Measurements from ENCODE around the gene EVI5L.
"Not testable (repeated sequence)": the region's sequence is repeated elsewhere in the genome, so short reads cannot be mapped to it uniquely, and the experiment has no call there.

The EVI5L gene

GRCh38 chr19:7788178-7788932 lies 41.7 kb upstream of the EVI5L start:
- no peak overlapping the region for H3K4me3 ChIP-seq (ENCODE audit: low read length)
- no peak for TF ChIP-seq CTCF (conservative IDR thresholded peaks at IDR 0.05; ENCODE audit: low read depth, low read length)
- no peak for DNase-seq (ENCODE audit: low read depth)

DNA sequence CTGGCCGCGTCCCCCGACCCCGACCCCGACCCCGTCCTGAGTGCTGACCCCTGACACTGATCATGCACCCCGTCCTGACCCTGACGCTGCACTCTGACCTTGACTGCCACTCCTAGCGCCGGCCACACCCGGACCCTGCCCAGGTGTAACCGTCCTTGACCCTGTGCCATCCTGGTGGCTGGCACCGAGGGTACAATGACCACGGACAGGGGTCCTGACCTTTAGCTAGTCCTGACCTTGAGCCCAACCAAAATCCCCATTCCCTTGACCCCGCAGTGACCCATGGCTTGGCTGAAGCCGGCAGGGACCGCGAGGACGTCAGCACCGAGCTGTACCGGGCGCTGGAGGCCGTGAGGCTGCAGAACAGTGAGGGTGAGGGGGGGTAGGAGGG lies 41.1 kb upstream of the EVI5L start:
- no peak for DNase-seq (ENCODE audit: low read depth)
- H3K4me3 ChIP-seq (ENCODE audit: low read length) = no peak overlapping the region
- no peak for TF ChIP-seq CTCF (conservative IDR thresholded peaks at IDR 0.05; ENCODE audit: low read depth, low read length)

DNA sequence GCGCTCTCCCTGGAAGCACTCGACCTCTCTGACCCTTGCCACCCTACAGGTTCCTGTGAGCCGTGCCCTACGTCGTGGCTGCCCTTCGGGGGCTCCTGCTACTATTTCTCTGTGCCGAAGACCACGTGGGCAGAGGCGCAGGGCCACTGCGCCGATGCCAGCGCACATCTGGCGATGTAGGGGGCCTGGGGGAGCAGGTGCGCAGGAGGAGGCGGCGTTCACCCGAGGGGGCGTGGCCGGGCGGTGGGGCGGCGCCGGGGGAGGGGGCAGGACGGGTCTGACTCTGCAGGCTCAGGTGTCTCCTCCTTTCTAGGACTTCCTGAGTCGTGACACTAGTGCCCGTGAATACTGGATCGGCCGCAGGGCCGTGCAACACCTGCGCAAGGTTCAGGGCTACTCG lies 40.6 kb upstream of the EVI5L start:
- no peak for DNase-seq (ENCODE audit: low read depth)
- no peak for TF ChIP-seq CTCF (conservative IDR thresholded peaks at IDR 0.05; ENCODE audit: low read depth, low read length)
- no peak overlapping the region for H3K4me3 ChIP-seq (ENCODE audit: low read length)

DNA sequence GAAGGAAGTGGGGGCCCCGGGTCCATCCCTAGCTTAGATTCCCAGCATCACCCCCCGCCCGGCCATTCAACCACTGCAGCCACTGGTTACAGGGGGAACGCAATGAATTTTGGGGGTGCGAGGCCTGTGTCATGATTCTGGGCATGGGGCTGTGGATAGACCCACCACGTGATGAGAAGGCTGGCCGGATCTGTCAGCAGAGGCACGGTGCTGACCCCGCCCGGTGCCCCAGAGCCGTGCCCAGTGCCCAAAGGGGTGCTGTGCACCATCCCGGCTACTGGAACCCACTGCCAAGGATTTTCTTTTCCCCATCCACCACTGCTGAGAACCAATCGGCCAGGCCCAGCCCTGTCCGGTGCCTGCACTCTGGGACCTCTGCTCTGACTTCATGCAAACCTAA lies 39.6 kb upstream of the EVI5L start:
- no peak for TF ChIP-seq CTCF (conservative IDR thresholded peaks at IDR 0.05; ENCODE audit: low read depth, low read length)
- no peak overlapping the region for H3K4me3 ChIP-seq (ENCODE audit: low read length)
- DNase-seq (ENCODE audit: low read depth) = no peak

DNA sequence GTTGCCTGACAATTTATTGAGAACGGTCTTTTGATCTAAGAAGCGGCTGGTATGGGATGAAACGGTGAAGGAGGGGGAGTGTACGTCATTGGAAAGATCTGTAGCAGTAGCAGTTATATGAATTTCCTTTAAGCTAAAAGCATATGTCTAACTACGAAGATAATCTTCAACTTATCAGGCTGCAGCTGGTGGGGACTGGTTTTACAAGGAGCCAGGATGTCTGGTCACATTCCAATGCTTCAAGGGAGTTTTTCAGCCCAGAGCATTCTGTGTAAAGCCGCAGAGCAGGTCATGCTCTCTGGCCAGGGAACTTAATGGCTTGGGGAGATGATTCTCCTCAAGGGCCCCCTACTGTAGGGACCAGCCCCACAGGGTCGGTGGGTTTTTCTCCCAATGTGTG lies 37.7 kb upstream of the EVI5L start:
- TF ChIP-seq CTCF (conservative IDR thresholded peaks at IDR 0.05; ENCODE audit: low read depth, low read length) = no peak
- H3K4me3 ChIP-seq (ENCODE audit: low read length) = no peak overlapping the region
- no peak for DNase-seq (ENCODE audit: low read depth)

GRCh38 chr19:7792701-7793100 lies 37.3 kb upstream of the EVI5L start:
- not testable (repeated sequence) for H3K4me3 ChIP-seq (ENCODE audit: low read length); DNase-seq (ENCODE audit: low read depth)

GRCh38 chr19:7793493-7793892 lies 36.5 kb upstream of the EVI5L start:
- TF ChIP-seq CTCF (conservative IDR thresholded peaks at IDR 0.05; ENCODE audit: low read depth, low read length) = no peak
- H3K4me3 ChIP-seq (ENCODE audit: low read length) = no peak overlapping the region
- DNase-seq (ENCODE audit: low read depth) = no peak

Data from retinal pigment epithelial cell (primary cell).